Trophoblast cell (in vitro differentiated cells and primary cell): ENCODE results near the gene CXCL6.

ENCODE experiments used
- DNase-seq, 2 donors: peaks; one replicate each; pipeline ENCODE4 v3.0.0-alpha.2; 2016
- H2AFZ ChIP-seq: 2 replicates; pipeline ENCODE4 v1.6.1; 2013; ENCODE audit warnings: low read length, moderate library complexity, mild to moderate bottlenecking; ENCODE audit not compliant: insufficient read depth, poor library complexity
- H2AK5ac ChIP-seq: 2 replicates; pipeline ENCODE4 v1.6.1; 2013; ENCODE audit warnings: mild to moderate bottlenecking, low read length
- H2BK120ac ChIP-seq: 2 replicates; pipeline ENCODE4 v1.6.1; 2013; ENCODE audit warnings: low read length, mild to moderate bottlenecking, moderate library complexity; ENCODE audit not compliant: insufficient read depth, poor library complexity
- H2BK12ac ChIP-seq: 2 replicates; pipeline ENCODE4 v1.6.1; 2013; ENCODE audit warnings: mild to moderate bottlenecking, low read length, moderate library complexity
- H2BK5ac ChIP-seq: 2 replicates; pipeline ENCODE4 v1.6.1; 2013; ENCODE audit warnings: low read length, low read depth, moderate library complexity, mild to moderate bottlenecking; ENCODE audit not compliant: poor library complexity
- H3K14ac ChIP-seq: 2 replicates; pipeline ENCODE4 v1.6.1; 2013; ENCODE audit warnings: mild to moderate bottlenecking, low read length
- H3K18ac ChIP-seq: 2 replicates; pipeline ENCODE4 v1.6.1; 2013; ENCODE audit warnings: mild to moderate bottlenecking, low read length
- H3K23ac ChIP-seq: 2 replicates; pipeline ENCODE4 v1.6.1; 2013; ENCODE audit warnings: low read length
- H3K27ac ChIP-seq: 2 replicates; pipeline ENCODE4 v1.5.1; 2013; ENCODE audit warnings: low read depth, mild to moderate bottlenecking, inconsistent platforms, low read length, moderate library complexity
- H3K27me3 ChIP-seq: 2 replicates; pipeline ENCODE4 v1.6.1; 2013; ENCODE audit warnings: inconsistent platforms, mild to moderate bottlenecking, low read length, moderate library complexity; ENCODE audit not compliant: insufficient read depth
- H3K36me3 ChIP-seq, 2 experiments: 1 replicate in 1 of 2; 2 replicates in 1 of 2; pipeline ENCODE4 v1.6.1; 2013; ENCODE audit warnings: low read length in 2 of 2, mild to moderate bottlenecking in 2 of 2, moderate library complexity in 1 of 2; ENCODE audit not compliant: insufficient read depth in 2 of 2, control insufficient read depth in 1 of 2
- H3K4ac ChIP-seq: 2 replicates; pipeline ENCODE4 v1.6.1; 2013; ENCODE audit warnings: low read depth, mild to moderate bottlenecking, low read length, moderate library complexity
- H3K4me1 ChIP-seq, 2 experiments: 1 replicate in 1 of 2; 2 replicates in 1 of 2; pipeline ENCODE4 v1.6.1; 2013; ENCODE audit warnings: low read length in 2 of 2, mild to moderate bottlenecking in 2 of 2, moderate library complexity in 1 of 2; ENCODE audit not compliant: insufficient read depth in 2 of 2, control insufficient read depth in 1 of 2
- H3K4me2 ChIP-seq: 2 replicates; pipeline ENCODE4 v1.6.1; 2013; ENCODE audit warnings: inconsistent platforms, mild to moderate bottlenecking, low read length, moderate library complexity
- H3K4me3 ChIP-seq: 2 replicates; pipeline ENCODE4 v1.5.1; 2013; ENCODE audit warnings: mild to moderate bottlenecking, low read depth, low read length, inconsistent platforms
- H3K79me1 ChIP-seq: one replicate; pipeline ENCODE4 v1.6.1; 2013; ENCODE audit warnings: low read length
- H3K79me2 ChIP-seq: 2 replicates; pipeline ENCODE4 v1.6.1; 2013; ENCODE audit warnings: low read length, mild to moderate bottlenecking; ENCODE audit not compliant: control insufficient read depth, insufficient read depth, poor library complexity
- H3K9ac ChIP-seq: 2 replicates; pipeline ENCODE4 v1.6.1; 2013; ENCODE audit warnings: mild to moderate bottlenecking, low read length
- H3K9me3 ChIP-seq: 2 replicates; pipeline ENCODE4 v1.6.1; 2013; ENCODE audit warnings: low read depth, mild to moderate bottlenecking, control low read depth, inconsistent platforms, low read length; ENCODE audit not compliant: insufficient read depth
- H4K12ac ChIP-seq: 2 replicates; pipeline ENCODE4 v1.6.1; 2013; ENCODE audit warnings: low read depth, mild to moderate bottlenecking, low read length, moderate library complexity
- H4K8ac ChIP-seq: 2 replicates; pipeline ENCODE4 v1.6.1; 2013; ENCODE audit warnings: low read depth, mild to moderate bottlenecking, low read length, moderate library complexity
- H4K91ac ChIP-seq: one replicate; pipeline ENCODE4 v1.6.1; 2013; ENCODE audit warnings: low read depth, mild to moderate bottlenecking, low read length, moderate library complexity
- WGBS: extraction: QIAGEN DNeasy Blood & Tissue Kit; methylation state at CpG from one replicate; pipeline ENCODE4 v1.1.7; 2013; ENCODE audit warnings: missing lambda C conversion rate; ENCODE audit not compliant: insufficient read length, insufficient coverage; ENCODE audit errors: extremely low coverage; 5-methylcytosine and 5-hydroxymethylcytosine counted together

The CXCL6 gene

GRCh38 chr4:73868206-73869129 lies 32.0 kb downstream of the CXCL6 start:
- peak in 1 of 2 donors; percentile 15 for DNase-seq
- Histone ChIP-seq H2AFZ (peak overlapping the region; percentile 15), H3K9ac (no peak overlapping the region), H2BK120ac (no peak overlapping the region), H4K8ac (peak overlapping the region; percentile 25), H3K23ac (no peak overlapping the region), H3K14ac (no peak overlapping the region), H3K4me1 (peaks cover 5 to 8% of the 10 kb centered on the region in 2 experiments), H3K79me1 (no peaks in the 10 kb centered on the region), H3K36me3 (no peaks in the 10 kb centered on the region), H2AK5ac (no peak overlapping the region), H2BK12ac (no peak overlapping the region), H3K79me2 (no peaks in the 10 kb centered on the region), H3K4ac (no peak overlapping the region), H4K12ac (no peak overlapping the region), H3K18ac (no peak overlapping the region), H3K4me2 (peak overlapping the region; percentile 95), H3K27ac (no peak overlapping the region), H3K9me3 (peaks cover 1% of the 10 kb centered on the region), H2BK5ac (no peak overlapping the region), H4K91ac (no peak overlapping the region), H3K27me3 (no peaks in the 10 kb centered on the region), H3K4me3 (peak overlapping the region; percentile 69)
- no CpG with 5 or more reads among the region's 16 CpGs for WGBS

GRCh38 chr4:73869130-73870055 lies 32.9 kb downstream of the CXCL6 start, which contains the start of gene CXCL1:
Gene CXCL1 (plus strand): TSS chr4:73869393. CDS start chr4:73869471, 78 bp downstream.
- H3K9me3 ChIP-seq, result peaks cover 1% of the 10 kb centered on the region
- no peaks in the 10 kb centered on the region for H3K36me3 ChIP-seq
- no peak within 1 kb of the TSS for H2AK5ac ChIP-seq
- H3K27ac ChIP-seq, result no peak within 1 kb of the TSS
- no peak within 1 kb of the TSS for H4K12ac ChIP-seq
- no peaks in the 10 kb centered on the region for H3K79me2 ChIP-seq
- H3K14ac ChIP-seq, result peak within 1 kb of the TSS; percentile 11
- H4K91ac ChIP-seq, result no peak within 1 kb of the TSS
- no CpG with 5 or more reads among the region's 61 CpGs for WGBS
- H3K27me3 ChIP-seq, result no peaks in the 10 kb centered on the region
- peak within 1 kb of the TSS; percentile 30 for H2BK120ac ChIP-seq
- peaks cover 5 to 8% of the 10 kb centered on the region in 2 experiments for H3K4me1 ChIP-seq
- no peak within 1 kb of the TSS for H3K4ac ChIP-seq
- peak within 1 kb of the TSS; percentile 95 for H3K4me2 ChIP-seq
- H4K8ac ChIP-seq, result peak within 1 kb of the TSS; percentile 54
- peak within 1 kb of the TSS; percentile 7 for H3K9ac ChIP-seq
- no peaks in the 10 kb centered on the region for H3K79me1 ChIP-seq
- H2BK5ac ChIP-seq, result no peak within 1 kb of the TSS
- H3K23ac ChIP-seq, result peak within 1 kb of the TSS; percentile 77
- peak within 1 kb of the TSS; percentile 69 for H3K4me3 ChIP-seq
- peak in 1 of 2 donors; percentile 25 for DNase-seq
- no peak within 1 kb of the TSS for H3K18ac ChIP-seq
- no peak within 1 kb of the TSS for H2BK12ac ChIP-seq
- H2AFZ ChIP-seq, result peak within 1 kb of the TSS; percentile 61

DNA sequence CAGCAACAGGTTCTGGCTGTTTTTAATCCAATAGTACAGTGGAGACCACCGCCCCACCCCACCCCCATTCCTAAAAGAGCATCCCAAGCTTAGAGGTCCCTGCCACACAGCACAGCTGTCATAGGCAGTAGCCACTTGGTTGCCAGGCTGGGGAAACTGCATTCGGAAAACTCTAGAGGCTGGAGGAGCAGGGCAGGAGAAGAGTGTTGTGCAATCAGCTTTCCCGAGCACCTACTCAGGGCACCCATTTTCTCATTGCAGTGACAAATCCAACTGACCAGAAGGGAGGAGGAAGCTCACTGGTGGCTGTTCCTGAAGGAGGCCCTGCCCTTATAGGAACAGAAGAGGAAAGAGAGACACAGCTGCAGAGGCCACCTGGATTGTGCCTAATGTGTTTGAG lies 33.8 kb downstream of the CXCL6 start:
- Histone ChIP-seq H3K4ac (no peak overlapping the region), H4K12ac (no peak overlapping the region), H3K9me3 (peaks cover 1% of the 10 kb centered on the region), H3K23ac (peak overlapping the region; percentile 77), H3K4me2 (no peak overlapping the region), H2AK5ac (no peak overlapping the region), H3K27me3 (no peaks in the 10 kb centered on the region), H3K79me2 (no peaks in the 10 kb centered on the region), H3K18ac (no peak overlapping the region), H3K9ac (no peak overlapping the region), H2BK5ac (no peak overlapping the region), H4K91ac (no peak overlapping the region), H3K14ac (no peak overlapping the region), H3K4me1 (peaks cover 5 to 8% of the 10 kb centered on the region in 2 experiments), H2BK12ac (no peak overlapping the region), H2AFZ (no peak overlapping the region), H3K36me3 (no peaks in the 10 kb centered on the region), H3K4me3 (no peak overlapping the region), H2BK120ac (no peak overlapping the region), H3K27ac (no peak overlapping the region), H3K79me1 (no peaks in the 10 kb centered on the region), H4K8ac (no peak overlapping the region)
- DNase-seq, result no peak
- WGBS, result no CpG with 5 or more reads among the region's 3 CpGs

GRCh38 chr4:73870768-73871167 lies 34.3 kb downstream of the CXCL6 start:
- Histone ChIP-seq H3K27me3 (no peaks in the 10 kb centered on the region), H3K36me3 (no peaks in the 10 kb centered on the region)
- DNase-seq, result no peak

More at GRCh38 chr4:73870768-73871167, 34.3 kb downstream of the CXCL6 start:
- Histone ChIP-seq H2AFZ (no peak overlapping the region), H4K91ac (no peak overlapping the region), H2BK120ac (no peak overlapping the region), H2BK5ac (no peak overlapping the region), H3K9me3 (peaks cover 1% of the 10 kb centered on the region), H3K4me2 (no peak overlapping the region), H3K4me3 (no peak overlapping the region), H3K27ac (no peak overlapping the region), H3K18ac (no peak overlapping the region), H3K23ac (no peak overlapping the region), H2AK5ac (no peak overlapping the region), H4K12ac (no peak overlapping the region), H3K9ac (no peak overlapping the region), H3K79me1 (no peaks in the 10 kb centered on the region), H3K4me1 (peaks cover 5 to 8% of the 10 kb centered on the region in 2 experiments), H2BK12ac (no peak overlapping the region), H4K8ac (no peak overlapping the region), H3K79me2 (no peaks in the 10 kb centered on the region), H3K4ac (no peak overlapping the region), H3K14ac (no peak overlapping the region)
- no CpG with 5 or more reads among the region's 1 CpG for WGBS
